Measurements from ENCODE around the gene BANK1.

BANK1 gene

DNA sequence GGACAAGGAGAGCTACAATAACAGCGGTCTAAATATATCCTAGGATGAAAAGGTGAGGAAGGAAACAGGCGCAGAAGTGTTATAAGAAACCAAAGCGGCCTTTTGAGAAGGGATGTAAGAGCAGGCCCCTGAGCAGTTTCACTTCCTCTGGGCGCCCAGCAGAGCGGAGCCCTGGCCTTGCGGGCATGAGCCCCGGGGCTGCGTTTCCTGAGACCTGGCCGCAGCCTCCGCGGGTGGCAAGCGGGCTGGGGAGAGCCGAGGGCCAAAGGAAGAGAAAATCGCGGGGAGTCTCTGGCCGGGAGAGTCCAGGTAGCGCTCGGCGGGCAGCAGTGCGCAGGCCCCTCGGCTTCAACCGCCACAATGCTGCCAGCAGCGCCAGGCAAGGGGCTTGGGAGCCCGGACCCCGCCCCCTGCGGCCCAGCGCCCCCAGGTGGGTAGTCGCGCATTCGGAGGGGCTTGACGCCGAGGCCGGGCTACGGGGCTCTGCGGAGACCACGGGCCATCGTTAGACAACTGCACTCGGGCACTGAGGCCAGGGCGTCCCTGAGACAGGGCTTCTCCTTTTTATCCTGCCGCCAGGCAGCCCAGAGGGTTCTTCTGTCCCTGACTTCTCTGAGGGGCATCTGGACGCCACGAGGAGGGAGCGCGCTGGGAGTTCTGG, at the start of gene BANK1:
BANK1 (plus strand) TSS at position 210 of the 661 bp plus-strand sequence; CDS start at position 361, 151 bp downstream.
- peak; percentile 81 for DNase-seq

GRCh38 chr4:101753721-101754120, 36.8 kb upstream of the BANK1 start:
- DNase-seq: no peak

DNA sequence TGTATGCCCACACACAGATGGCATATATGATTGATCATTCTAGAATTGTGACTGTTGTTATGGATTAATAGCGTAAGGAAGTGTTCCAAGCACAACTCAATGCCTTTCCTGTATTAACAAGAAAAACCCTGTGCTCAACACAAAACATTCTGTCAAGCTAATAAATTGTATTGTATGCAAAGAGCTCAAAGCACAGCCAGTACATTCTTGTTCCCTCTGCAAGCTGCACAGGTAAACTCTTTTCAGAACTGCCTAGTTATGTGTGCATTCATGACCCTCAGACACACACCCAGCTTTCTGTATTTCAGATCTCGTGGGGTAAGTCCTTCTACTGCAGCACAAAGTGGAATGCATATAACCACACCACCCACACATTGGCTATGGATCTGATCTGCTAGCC, 34.3 kb upstream of the BANK1 start:
- no peak for DNase-seq

GRCh38 chr4:101761405-101761804, 29.1 kb upstream of the BANK1 start:
- DNase-seq: no peak

GRCh38 chr4:101762025-101762424, 28.5 kb upstream of the BANK1 start:
- DNase-seq: no peak

DNA sequence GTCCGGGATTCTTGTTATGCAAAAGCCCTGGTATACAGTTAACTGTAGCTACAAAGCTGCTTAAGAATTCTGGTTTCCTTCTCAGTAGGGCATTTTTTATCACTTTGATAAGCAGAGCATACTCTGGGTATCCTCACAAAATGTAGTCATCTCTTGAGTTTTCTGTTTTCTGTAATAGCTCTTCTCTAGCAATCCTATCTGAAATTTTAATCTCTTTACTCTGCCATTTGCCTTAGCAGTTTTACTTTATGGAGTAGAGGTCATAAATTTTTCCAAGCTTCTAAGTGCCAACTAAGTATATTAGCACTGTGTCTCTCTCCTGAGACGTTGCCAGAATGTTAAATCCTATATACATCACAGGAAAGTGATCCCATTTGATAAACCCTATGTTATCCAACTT, 28.0 kb upstream of the BANK1 start:
- no peak for DNase-seq

DNA sequence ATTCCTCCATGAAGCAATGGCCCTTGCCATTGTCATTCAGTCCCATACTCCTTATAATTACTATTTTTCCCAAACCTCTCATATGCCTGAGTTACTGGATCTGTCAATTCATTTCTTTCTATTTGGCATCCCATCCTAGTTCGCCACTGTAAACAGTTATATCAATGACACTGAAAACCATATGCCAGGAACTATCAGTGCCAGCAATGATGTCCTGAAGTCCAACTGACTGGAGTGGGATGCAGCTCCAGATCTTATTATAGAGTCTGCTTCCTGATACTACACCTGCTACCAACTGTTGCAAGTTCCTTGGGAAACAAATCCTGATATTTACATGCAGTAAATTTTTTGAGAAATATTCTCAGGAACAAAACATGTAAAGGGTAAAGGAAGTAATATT, 27.0 kb upstream of the BANK1 start:
- no peak for DNase-seq

GRCh38 chr4:101774807-101775206, 15.7 kb upstream of the BANK1 start:
- no peak for DNase-seq

DNA sequence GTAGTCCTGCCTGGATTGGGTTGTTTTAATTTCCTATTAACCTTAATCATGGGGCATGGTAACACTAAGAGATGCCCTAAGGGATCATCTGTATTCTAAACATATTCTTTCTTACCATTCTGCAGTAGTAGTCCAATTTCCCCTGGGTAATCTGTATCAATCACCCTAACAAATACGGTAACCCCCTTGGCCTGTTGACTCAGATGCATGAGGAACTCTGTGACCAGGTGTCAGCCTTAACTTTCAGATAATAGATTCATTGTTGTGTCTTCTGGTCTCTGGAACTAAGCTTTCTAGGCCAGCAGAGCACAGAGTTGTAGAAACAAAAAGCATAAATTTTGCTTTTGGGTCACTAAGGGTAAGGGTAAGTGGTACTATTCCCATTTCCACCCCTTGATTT, 13.1 kb upstream of the BANK1 start:
- no peak for DNase-seq

- DNase-seq: no peak
Measured at GRCh38 chr4:101780284-101780683, 10.2 kb upstream of the BANK1 start.

GRCh38 chr4:101782546-101782945, 8.0 kb upstream of the BANK1 start:
- DNase-seq: no peak

DNA sequence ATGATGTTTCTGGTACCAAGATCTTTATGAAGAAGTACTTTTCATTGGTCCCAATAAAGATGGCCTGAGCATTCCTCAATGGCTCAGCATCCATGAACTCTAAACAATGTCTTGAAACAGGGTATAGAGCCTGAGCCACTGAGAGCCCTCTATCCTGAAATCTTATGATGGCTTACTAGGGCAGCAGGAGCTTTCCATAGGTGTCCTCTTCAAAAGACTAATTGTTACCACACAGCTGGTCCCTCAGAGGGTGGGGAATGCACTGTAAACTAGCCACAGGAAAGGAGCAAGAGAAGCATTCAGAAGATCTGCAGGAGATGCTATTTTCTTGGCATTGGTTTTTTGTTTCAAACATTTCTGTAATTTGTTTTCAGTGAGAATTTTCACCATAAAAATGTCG, 5.6 kb upstream of the BANK1 start:
- DNase-seq: no peak

- DNase-seq: peak; percentile 46
Measured at GRCh38 chr4:101785486-101785885, 5.0 kb upstream of the BANK1 start.

GRCh38 chr4:101787701-101788316, 2.7 kb upstream of the BANK1 start:
- no peak for DNase-seq

DNA sequence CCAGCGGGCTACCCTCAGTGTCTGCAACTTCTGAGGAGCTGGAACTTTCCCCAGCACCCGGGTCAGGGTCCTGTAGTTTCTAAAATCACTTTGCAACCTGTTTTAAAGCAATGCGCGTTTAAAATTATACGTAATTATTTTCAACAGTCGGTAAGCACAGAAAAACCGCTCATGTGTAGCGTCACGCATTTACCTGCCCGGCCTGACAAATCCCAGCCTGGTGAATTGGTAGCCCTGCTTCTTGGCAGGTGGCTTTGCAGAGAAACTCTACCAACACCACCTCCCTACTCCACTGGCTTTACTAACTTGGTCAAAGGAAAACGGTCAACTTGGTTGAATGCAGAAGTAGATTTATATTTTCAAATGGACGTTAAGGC, 640 bp downstream of the BANK1 start:
- peak; percentile 49 for DNase-seq

GRCh38 chr4:101792056-101792590, 1.6 kb downstream of the BANK1 start:
- DNase-seq: peak; percentile 37

DNA sequence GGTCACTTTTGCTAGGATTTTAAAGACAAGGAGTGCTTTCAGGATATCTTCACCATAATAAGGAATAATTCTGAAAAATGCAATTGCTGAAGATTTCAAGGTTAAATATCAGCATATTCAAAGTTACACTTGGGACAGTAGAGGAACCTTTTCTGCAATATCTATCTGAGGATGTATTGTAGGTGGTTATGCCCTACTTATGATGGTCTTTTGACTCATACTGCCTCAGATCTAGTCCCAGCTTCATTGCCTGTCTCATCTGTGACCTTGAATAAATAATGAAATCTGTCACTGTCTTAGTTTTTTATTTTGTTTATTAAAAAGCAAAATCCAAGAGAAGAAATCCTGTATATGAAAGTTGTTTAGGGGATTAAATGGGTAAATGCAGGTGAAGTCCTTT, 2.9 kb downstream of the BANK1 start:
- no peak for DNase-seq

DNA sequence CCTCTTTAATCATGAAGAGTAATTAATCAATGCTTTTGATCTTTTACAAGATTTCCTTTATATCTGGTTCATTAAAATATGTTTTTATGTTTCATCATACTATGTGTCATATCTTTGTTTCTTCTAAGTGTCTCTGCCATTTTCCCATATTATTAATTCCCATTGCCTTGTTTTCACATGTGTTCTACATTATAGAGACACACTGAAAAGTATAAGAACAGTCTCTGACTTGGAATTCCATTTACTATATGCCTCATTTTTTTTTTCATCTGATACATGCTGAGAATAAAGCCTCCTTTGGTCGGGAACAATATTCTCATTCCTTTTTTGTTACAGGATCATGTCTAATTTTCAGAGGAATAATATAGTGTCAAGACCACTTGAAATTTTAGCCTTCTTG, 4.3 kb downstream of the BANK1 start:
- no peak for DNase-seq

GRCh38 chr4:101795704-101796103, 5.2 kb downstream of the BANK1 start:
- DNase-seq: no peak

GRCh38 chr4:101801958-101802357, 11.4 kb downstream of the BANK1 start:
- DNase-seq: peak; percentile 48

DNA sequence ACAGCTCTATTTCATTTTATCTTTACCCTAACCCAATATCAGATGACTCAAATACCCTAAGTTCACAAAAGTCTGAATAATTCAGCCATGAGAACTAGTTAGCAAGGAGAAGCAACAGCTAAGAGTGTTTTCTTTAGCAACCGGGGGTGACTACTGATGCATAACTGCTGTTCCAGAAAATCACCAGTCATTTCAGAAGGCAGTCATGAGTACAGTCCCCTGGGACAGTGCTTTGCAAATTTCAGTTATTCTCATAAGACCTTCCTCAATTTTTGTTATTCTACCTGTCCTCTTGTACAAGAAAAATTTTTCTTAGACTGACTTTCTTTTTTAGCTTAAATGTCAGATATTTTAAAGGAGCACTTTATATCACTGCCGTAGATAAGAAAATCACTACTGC, 16.4 kb downstream of the BANK1 start:
- DNase-seq: no peak

GRCh38 chr4:101807351-101807750, 16.8 kb downstream of the BANK1 start:
- DNase-seq: no peak

DNA sequence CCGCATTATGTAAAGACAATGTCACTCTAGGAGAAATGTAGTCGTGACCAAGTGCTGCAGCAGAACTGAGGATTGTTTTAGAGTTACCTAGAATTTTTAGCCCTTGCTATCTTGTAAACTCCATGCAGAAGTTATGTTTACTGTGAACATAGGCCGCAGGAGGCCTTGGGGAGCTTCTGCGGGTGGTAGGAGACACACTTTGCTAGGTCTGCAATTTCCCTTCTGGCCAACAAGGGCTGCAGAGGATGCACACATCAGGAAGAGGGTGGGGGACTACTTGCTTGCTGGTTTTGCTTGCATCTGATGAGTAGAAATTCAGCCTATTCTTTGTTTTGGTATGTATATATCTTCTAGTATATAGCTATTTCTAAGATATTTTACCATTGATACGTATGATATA, 23.1 kb downstream of the BANK1 start:
- DNase-seq: no peak

DNA sequence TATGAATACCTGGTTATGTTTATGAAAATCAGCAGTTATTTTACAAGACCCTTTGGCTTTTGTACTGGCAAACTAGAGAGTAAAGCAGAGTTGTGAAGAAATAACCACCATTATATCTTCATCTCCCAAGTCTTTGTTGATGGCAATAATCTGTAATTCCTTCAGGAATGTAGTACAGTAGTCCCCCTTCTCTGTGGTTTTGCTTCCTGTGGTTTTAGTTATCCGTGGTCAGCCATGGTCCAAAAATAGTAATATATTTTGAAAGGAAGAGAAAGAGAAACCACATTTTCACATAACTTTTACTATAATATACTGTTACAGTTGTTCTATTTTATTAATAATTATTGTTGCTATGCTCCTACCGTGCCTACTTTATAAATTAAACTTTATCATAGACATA, 27.8 kb downstream of the BANK1 start:
- DNase-seq: no peak

DNA sequence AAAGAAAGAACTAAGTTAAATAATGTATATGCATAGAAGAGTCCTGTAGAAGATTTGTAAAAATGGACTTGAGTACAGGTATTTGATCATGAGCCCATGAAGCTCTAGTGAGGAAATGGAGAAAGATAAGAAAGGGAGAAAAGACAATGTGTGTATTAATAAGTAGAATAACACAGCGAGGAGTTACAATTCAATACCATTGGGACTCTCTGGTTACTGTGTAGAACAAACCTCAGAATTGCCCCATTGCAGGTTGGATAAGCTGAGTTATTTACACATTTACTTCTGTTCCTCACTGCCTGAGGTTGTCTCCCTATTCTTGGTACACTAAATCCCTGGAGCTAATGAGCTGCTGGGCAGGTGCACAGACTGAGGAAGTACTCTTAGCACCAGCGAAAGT, 33.3 kb downstream of the BANK1 start:
- DNase-seq: no peak
